NCI-H146 treated with DMSO at 0.1 percent for 48 hours (cell line): Measurements from ENCODE around the gene DAPK1.

Source experiments
- DNase-seq: peaks from one replicate; lab custom pipeline; 2025; ENCODE audit not compliant: unreplicated experiment; lab: John Stamatoyannopoulos, UW

DAPK1 gene

GRCh38 chr9:87587864-87588263 is 90.2 kb downstream of the DAPK1 start:
- DNase-seq: no peak

- no peak for DNase-seq
These were observed 90.7 kb downstream of the DAPK1 start for GRCh38 chr9:87588339-87588738.

GRCh38 chr9:87590996-87591395 is 93.3 kb downstream of the DAPK1 start:
- no peak for DNase-seq

- DNase-seq: no peak
These were observed 95.1 kb downstream of the DAPK1 start for GRCh38 chr9:87592554-87593358.

GRCh38 chr9:87593359-87593980 is 95.8 kb downstream of the DAPK1 start:
- no peak for DNase-seq

- DNase-seq: no peak
These were observed 96.5 kb downstream of the DAPK1 start for GRCh38 chr9:87594194-87594593.

- DNase-seq: no peak
These were observed 97.0 kb downstream of the DAPK1 start for GRCh38 chr9:87594662-87595061.

- DNase-seq: no peak
These were observed 97.9 kb downstream of the DAPK1 start for GRCh38 chr9:87595610-87596009.

GRCh38 chr9:87596862-87597261 is 99.2 kb downstream of the DAPK1 start:
- DNase-seq: no peak

- no peak for DNase-seq
These were observed 100.2 kb downstream of the DAPK1 start for GRCh38 chr9:87597710-87598443.

- DNase-seq: no peak
These were observed 102.4 kb downstream of the DAPK1 start for GRCh38 chr9:87599901-87600610.

- no peak for DNase-seq
These were observed 103.5 kb downstream of the DAPK1 start for GRCh38 chr9:87601176-87601575.

- no peak for DNase-seq
These were observed 103.9 kb downstream of the DAPK1 start for GRCh38 chr9:87601595-87601994.

GRCh38 chr9:87602933-87603643 is 105.4 kb downstream of the DAPK1 start:
- DNase-seq: no peak

- no peak for DNase-seq
These were observed 106.3 kb downstream of the DAPK1 start for GRCh38 chr9:87603854-87604490.

GRCh38 chr9:87604886-87605588 is 107.4 kb downstream of the DAPK1 start:
- DNase-seq: no peak

- DNase-seq: no peak
These were observed 108.0 kb downstream of the DAPK1 start for GRCh38 chr9:87605676-87606075.

- no peak for DNase-seq
These were observed 109.3 kb downstream of the DAPK1 start for GRCh38 chr9:87606841-87607521.

- no peak for DNase-seq
These were observed 110.2 kb downstream of the DAPK1 start for GRCh38 chr9:87607859-87608258.
